ENCODE results near the gene MEGF11. TPM values are rescaled to one million over a fixed set of nuclear protein-coding genes. Genes with fewer than 3 reads are reported as not detected.

Gene MEGF11
- total RNA-seq, 3 donors from 2014 or later (not counting 1 experiment from before 2014, with no cell fraction given): not detected

- Mint-ChIP-seq H3K27ac (no peak overlapping the region), H3K4me1 (no peaks in the 10 kb centered on the region), H3K36me3 (no peaks in the 10 kb centered on the region), H3K9me3 (no peaks in the 10 kb centered on the region), H3K27me3 (ENCODE audit: low read depth in 2 of 2) (peaks cover 15 to 54% of the 10 kb centered on the region in 2 donors), H3K4me3 (no peak overlapping the region)
- TF ChIP-seq, protein P1, sequence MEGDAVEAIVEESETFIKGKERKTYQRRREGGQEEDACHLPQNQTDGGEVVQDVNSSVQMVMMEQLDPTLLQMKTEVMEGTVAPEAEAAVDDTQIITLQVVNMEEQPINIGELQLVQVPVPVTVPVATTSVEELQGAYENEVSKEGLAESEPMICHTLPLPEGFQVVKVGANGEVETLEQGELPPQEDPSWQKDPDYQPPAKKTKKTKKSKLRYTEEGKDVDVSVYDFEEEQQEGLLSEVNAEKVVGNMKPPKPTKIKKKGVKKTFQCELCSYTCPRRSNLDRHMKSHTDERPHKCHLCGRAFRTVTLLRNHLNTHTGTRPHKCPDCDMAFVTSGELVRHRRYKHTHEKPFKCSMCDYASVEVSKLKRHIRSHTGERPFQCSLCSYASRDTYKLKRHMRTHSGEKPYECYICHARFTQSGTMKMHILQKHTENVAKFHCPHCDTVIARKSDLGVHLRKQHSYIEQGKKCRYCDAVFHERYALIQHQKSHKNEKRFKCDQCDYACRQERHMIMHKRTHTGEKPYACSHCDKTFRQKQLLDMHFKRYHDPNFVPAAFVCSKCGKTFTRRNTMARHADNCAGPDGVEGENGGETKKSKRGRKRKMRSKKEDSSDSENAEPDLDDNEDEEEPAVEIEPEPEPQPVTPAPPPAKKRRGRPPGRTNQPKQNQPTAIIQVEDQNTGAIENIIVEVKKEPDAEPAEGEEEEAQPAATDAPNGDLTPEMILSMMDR (IDR thresholded peaks at IDR 0.05): no peak
- H3K4me3 ChIP-seq (ENCODE audit: low read length): no peak overlapping the region
- no peaks in the 10 kb centered on the region for H3K4me1 ChIP-seq (ENCODE audit: control insufficient read depth, insufficient read depth, low read length)
- H3K36me3 ChIP-seq (ENCODE audit: control insufficient read depth, insufficient read depth, low read length): no peaks in the 10 kb centered on the region
- ATAC-seq (no peak), DNase-seq (no peak)
- H3K9me3 ChIP-seq (ENCODE audit: control insufficient read depth, insufficient read depth, low read length): no peaks in the 10 kb centered on the region
- intact Hi-C loops (cut with micrococcal nuclease): no loop called here
- WGBS (ENCODE audit: insufficient coverage): 80% methylated on average over 4 of the region's 4 CpGs
- H3K27me3 ChIP-seq (ENCODE audit: control insufficient read depth, insufficient read depth, low read length): peaks cover 5% of the 10 kb centered on the region
- no peak overlapping the region for H3K27ac ChIP-seq (ENCODE audit: low read length)
Observed at GRCh38 chr15:65994832-65995231, 258.7 kb downstream of the MEGF11 start.

- ATAC-seq (no peak), DNase-seq (no peak)
- no peaks in the 10 kb centered on the region for H3K36me3 Mint-ChIP-seq
- no peaks in the 10 kb centered on the region for H3K4me1 ChIP-seq (ENCODE audit: control insufficient read depth, insufficient read depth, low read length)
- intact Hi-C loops (cut with micrococcal nuclease): no loop called here
- H3K4me1 Mint-ChIP-seq: no peaks in the 10 kb centered on the region
- no peaks in the 10 kb centered on the region for H3K9me3 Mint-ChIP-seq
- WGBS (ENCODE audit: insufficient coverage): 66% methylated on average over 7 of the region's 7 CpGs
- H3K27me3 Mint-ChIP-seq (ENCODE audit: low read depth in 2 of 2): peaks cover 12 to 50% of the 10 kb centered on the region in 2 donors
- no peak overlapping the region for H3K4me3 ChIP-seq (ENCODE audit: low read length)
- H3K9me3 ChIP-seq (ENCODE audit: control insufficient read depth, insufficient read depth, low read length): no peaks in the 10 kb centered on the region
- H3K4me3 Mint-ChIP-seq: no peak overlapping the region
- no peak overlapping the region for H3K27ac ChIP-seq (ENCODE audit: low read length)
- H3K27me3 ChIP-seq (ENCODE audit: control insufficient read depth, insufficient read depth, low read length): peaks cover 7% of the 10 kb centered on the region
- H3K27ac Mint-ChIP-seq: no peak overlapping the region
- TF ChIP-seq, protein P1 (IDR thresholded peaks at IDR 0.05): no peak
- H3K36me3 ChIP-seq (ENCODE audit: control insufficient read depth, insufficient read depth, low read length): no peaks in the 10 kb centered on the region
Observed at GRCh38 chr15:65993762-65994161, 259.8 kb downstream of the MEGF11 start.

DNA sequence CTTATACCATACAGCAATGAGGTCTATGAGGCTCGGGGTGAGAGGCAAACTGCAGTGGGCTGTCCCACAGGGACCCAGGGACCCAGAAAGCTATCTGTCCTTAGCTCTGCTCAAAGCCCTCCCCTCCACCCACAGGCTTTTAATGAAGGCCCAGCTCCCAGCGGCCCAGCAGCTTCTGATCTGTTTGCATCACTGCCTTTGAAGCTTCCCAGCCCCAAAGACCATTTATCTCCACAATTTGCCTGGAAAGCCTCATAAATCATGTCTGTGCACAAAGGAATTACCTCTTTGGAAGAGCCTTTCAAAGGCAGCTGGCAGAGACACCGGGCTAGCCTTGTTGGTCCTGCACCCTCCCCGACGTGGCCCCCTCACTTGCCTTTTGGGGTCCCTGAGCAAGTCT, 260.3 kb downstream of the MEGF11 start:
- TF ChIP-seq, protein P1 (IDR thresholded peaks at IDR 0.05): no peak
- Mint-ChIP-seq H3K4me3 (no peak overlapping the region), H3K27me3 (ENCODE audit: low read depth in 2 of 2) (peaks cover 13 to 48% of the 10 kb centered on the region in 2 donors), H3K9me3 (no peaks in the 10 kb centered on the region), H3K4me1 (no peaks in the 10 kb centered on the region), H3K27ac (no peak overlapping the region), H3K36me3 (no peaks in the 10 kb centered on the region)
- intact Hi-C loops (cut with micrococcal nuclease): no loop called here
- WGBS (ENCODE audit: insufficient coverage): 37% methylated on average over 5 of the region's 5 CpGs
- Histone ChIP-seq H3K36me3 (ENCODE audit: control insufficient read depth, insufficient read depth, low read length) (no peaks in the 10 kb centered on the region), H3K9me3 (ENCODE audit: control insufficient read depth, insufficient read depth, low read length) (no peaks in the 10 kb centered on the region), H3K4me1 (ENCODE audit: control insufficient read depth, insufficient read depth, low read length) (no peaks in the 10 kb centered on the region), H3K27me3 (ENCODE audit: control insufficient read depth, insufficient read depth, low read length) (peaks cover 7% of the 10 kb centered on the region), H3K4me3 (ENCODE audit: low read length) (no peak overlapping the region), H3K27ac (ENCODE audit: low read length) (no peak overlapping the region)
- ATAC-seq (no peak), DNase-seq (no peak)

DNA sequence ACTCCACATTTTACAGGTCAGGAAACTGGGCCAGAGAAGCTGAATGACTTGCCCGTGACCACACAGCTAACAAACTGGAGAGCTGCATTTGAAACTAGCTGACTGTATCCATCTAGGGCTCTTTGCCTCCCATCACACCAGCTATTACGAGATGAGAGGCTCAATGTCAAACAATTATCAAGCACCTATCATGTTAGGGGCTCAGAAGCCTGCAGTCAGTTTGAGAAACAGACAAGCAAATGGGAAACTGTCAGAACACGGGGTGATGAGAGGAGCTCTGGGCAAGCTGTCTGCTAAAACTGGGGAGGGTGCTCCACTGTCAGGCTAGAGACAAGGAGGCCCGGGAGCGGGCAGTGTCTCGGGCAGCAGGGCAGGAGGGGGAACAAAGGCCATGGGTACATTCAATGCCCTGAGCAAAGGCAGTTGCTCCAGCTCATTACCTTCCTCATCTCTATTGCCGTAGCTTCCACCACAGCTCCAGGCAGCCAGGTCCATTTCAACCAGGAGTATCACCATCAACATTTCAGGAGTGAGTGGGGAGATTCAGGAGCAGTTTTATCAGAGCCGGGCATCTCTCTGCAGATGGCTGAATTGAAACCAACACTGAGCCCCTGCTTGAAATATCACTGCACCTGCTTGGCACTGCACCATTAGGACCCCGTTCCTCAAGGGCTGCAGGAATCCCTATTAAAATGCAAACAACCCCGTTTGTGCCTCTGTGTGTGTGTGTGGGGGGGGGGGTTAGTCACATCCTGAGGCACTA, 261.6 kb downstream of the MEGF11 start:
- no peak for ATAC-seq
- Histone ChIP-seq H3K9me3 (ENCODE audit: control insufficient read depth, insufficient read depth, low read length) (no peaks in the 10 kb centered on the region), H3K27ac (ENCODE audit: low read length) (no peak overlapping the region), H3K4me3 (ENCODE audit: low read length) (no peak overlapping the region), H3K36me3 (ENCODE audit: control insufficient read depth, insufficient read depth, low read length) (no peaks in the 10 kb centered on the region), H3K27me3 (ENCODE audit: control insufficient read depth, insufficient read depth, low read length) (peaks cover 6% of the 10 kb centered on the region), H3K4me1 (ENCODE audit: control insufficient read depth, insufficient read depth, low read length) (no peaks in the 10 kb centered on the region)
- TF ChIP-seq, protein P1 (IDR thresholded peaks at IDR 0.05): no peak
- Mint-ChIP-seq H3K4me3 (no peak overlapping the region), H3K27me3 (ENCODE audit: low read depth in 2 of 2) (peaks cover 10 to 44% of the 10 kb centered on the region in 2 donors), H3K27ac (no peak overlapping the region), H3K9me3 (no peaks in the 10 kb centered on the region), H3K4me1 (no peaks in the 10 kb centered on the region), H3K36me3 (no peaks in the 10 kb centered on the region)
- WGBS (ENCODE audit: insufficient coverage): 60% methylated on average over 10 of the region's 10 CpGs
- DNase-seq: no peak
- intact Hi-C loops (cut with micrococcal nuclease): no loop called here
